Endothelial cell of hepatic sinusoid (primary cell): ENCODE data around the gene ERP27.

ENCODE experiments used
- in situ Hi-C: cut with HindIII; loops from 2 replicates; pipeline ENCODE4 v1.10.0; 2017; ENCODE audit warnings: low sequenced_read_pairs

Gene ERP27

GRCh38 chr12:14959916-14960496, 21.7 kb upstream of the ERP27 start:
- in situ Hi-C loops: no loop called here

- in situ Hi-C loops: no loop called here
Measured at GRCh38 chr12:14959463-14959862, 21.1 kb upstream of the ERP27 start.

GRCh38 chr12:14959126-14959440, 20.7 kb upstream of the ERP27 start:
- in situ Hi-C loops: no loop called here

GRCh38 chr12:14958361-14959125, 20.2 kb upstream of the ERP27 start:
- in situ Hi-C loops: no loop called here

- in situ Hi-C loops: no loop called here
Measured at GRCh38 chr12:14957551-14958168, 19.3 kb upstream of the ERP27 start.

- in situ Hi-C loops: no loop called here
Measured at GRCh38 chr12:14956905-14957304, 18.6 kb upstream of the ERP27 start.

GRCh38 chr12:14956024-14956891, 17.9 kb upstream of the ERP27 start:
- in situ Hi-C loops: no loop called here

- in situ Hi-C loops: no loop called here
Measured at GRCh38 chr12:14954269-14954668, 15.9 kb upstream of the ERP27 start.

- in situ Hi-C loops: no loop called here
Measured at GRCh38 chr12:14953752-14954151, 15.4 kb upstream of the ERP27 start.

GRCh38 chr12:14952299-14952921, 14.1 kb upstream of the ERP27 start:
- in situ Hi-C loops: no loop called here

GRCh38 chr12:14951851-14952250, 13.5 kb upstream of the ERP27 start:
- in situ Hi-C loops: no loop called here

- in situ Hi-C loops: no loop called here
Measured at GRCh38 chr12:14950982-14951746, 12.8 kb upstream of the ERP27 start.

- in situ Hi-C loops: no loop called here
Measured at GRCh38 chr12:14950421-14950820, 12.1 kb upstream of the ERP27 start.

- in situ Hi-C loops: no loop called here
Measured at GRCh38 chr12:14949631-14950030, 11.3 kb upstream of the ERP27 start.

GRCh38 chr12:14948672-14949071, 10.3 kb upstream of the ERP27 start:
- in situ Hi-C loops: no loop called here

GRCh38 chr12:14946861-14947260, 8.5 kb upstream of the ERP27 start:
- in situ Hi-C loops: no loop called here

- in situ Hi-C loops: no loop called here
Measured at GRCh38 chr12:14946162-14946561, 7.8 kb upstream of the ERP27 start.

- in situ Hi-C loops: no loop called here
Measured at GRCh38 chr12:14942196-14942931, 4.0 kb upstream of the ERP27 start.

- in situ Hi-C loops: no loop called here
Measured at GRCh38 chr12:14941369-14941768, 3.0 kb upstream of the ERP27 start.

- in situ Hi-C loops: no loop called here
Measured at GRCh38 chr12:14937689-14938088, 648 bp downstream of the ERP27 start.
